GM18502 (cell line): ENCODE data around the gene SAT1.

Experiments
- ATAC-seq: cut with Tn5 transposase; IDR thresholded peaks from one replicate; pipeline ENCODE4 v1.9.1; 2021; ENCODE audit warnings: mild to moderate bottlenecking; ENCODE audit not compliant: unreplicated experiment, poor library complexity

The SAT1 gene

DNA sequence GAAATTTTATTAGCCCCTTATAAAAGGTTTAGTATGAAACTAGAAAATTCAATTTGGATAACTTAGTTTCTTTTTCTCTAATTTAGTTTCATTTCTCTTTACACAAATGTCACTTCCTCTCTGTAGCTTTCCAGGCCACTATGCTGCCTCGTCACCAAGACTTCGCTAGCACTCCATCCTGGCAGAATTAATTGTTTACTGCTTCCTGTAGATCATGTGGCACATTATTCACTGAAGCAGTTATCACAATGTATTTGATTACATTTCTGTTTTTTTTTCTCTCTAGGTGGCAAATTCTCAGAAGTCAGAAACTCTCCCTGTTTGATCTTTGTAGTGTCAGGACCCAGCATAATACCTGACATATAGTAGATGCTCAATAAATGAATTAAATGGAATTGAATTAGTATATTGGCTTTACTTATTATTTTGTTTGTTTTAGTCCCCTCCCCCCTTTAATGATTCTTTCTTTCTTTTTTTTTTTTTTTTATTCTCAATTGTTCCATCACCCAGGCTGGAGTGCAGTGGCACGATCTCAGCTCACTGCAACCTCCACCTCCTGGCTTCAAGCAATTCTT, 9.3 kb upstream of the SAT1 start:
- peak; percentile 89 for ATAC-seq

DNA sequence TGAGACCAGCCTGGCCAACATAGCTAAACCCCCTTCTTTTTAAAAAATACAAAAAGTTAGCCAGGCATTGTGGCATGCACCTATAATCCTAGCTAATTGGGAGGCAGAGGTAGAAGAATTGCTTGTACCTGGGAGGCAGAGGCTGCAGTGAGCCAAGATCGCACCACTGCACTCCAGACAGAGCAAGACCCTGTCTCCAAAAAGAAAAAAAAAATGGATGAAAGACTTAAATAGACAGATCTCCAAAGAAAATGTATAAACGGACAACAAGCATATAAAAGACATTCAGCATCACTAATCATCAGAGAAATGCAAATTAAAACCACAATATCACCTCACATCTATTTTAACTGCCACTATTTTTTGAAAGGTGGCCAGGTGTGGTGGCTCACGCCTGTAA, 6.6 kb upstream of the SAT1 start:
- no peak for ATAC-seq

DNA sequence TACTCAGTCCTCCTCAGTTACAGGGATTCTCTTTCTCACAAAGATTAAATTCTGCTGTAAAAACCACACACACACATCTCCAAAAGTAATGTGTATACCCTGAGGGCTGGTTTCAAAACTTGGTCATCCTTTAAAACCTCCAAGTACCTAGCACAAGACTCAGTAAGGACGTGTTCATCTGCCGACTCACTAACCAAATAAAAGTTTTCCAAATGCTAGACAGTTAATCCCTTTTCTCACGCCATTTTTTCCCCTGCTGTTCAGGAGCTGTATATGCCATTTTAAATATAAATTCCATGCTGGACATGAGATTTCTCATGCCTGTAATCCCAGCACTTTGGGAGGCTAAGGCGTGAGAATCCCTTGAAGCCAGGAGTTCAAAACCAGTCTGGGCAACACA, 3.9 kb upstream of the SAT1 start:
- ATAC-seq: no peak

DNA sequence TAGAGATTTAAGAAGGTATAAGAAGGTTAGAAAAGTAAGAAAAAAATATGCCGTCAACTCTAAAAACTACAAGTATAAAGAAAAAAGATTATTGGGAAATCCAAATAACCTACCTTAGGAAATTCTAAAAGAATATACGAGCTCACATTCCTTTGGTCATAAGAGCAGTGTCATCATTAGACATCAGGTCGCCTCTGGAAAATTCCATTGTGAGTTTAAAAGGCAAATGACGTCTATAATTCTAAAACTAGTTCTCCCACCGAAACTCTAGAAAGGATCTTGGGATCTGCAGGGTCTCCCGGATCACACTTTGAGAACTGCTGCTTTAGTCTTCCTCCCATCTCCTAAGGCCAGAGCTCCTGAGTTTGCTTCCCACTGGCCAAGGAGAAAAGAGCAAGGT, 518 bp upstream of the SAT1 start:
- no peak for ATAC-seq

- no peak for ATAC-seq
Observed at GRCh38 chrX:23783589-23784469, 856 bp downstream of the SAT1 start.

GRCh38 chrX:23784470-23785331, 1.7 kb downstream of the SAT1 start:
- no peak for ATAC-seq

- ATAC-seq: no peak
Observed at GRCh38 chrX:23785580-23785979, 2.6 kb downstream of the SAT1 start.

DNA sequence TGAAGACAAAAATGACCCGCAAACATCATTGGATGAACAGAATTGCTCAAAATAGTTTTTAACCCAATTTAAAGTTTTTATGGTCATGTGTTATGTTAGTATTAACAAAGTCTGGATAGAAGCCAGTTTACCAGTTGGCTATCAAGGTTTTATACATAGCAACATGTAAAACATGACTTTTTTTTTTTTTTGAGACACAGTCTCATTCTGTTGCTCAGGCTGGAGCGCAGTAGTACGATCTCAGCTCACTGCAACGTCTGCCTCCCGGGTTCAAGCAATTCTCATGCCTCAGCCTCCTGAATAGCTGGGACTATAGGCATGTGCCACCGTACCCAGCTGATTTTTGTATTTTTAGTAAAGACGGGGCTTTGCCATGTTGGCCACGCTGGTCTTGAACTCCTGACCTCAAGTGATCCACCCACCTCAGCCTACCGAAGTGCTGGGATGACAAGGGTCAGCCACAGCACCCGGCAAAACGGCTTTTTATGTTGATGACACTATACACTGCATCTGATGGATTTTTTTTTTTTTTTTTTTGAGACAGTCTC, 3.4 kb downstream of the SAT1 start:
- no peak for ATAC-seq

GRCh38 chrX:23787745-23788118, 4.8 kb downstream of the SAT1 start:
- no peak for ATAC-seq

DNA sequence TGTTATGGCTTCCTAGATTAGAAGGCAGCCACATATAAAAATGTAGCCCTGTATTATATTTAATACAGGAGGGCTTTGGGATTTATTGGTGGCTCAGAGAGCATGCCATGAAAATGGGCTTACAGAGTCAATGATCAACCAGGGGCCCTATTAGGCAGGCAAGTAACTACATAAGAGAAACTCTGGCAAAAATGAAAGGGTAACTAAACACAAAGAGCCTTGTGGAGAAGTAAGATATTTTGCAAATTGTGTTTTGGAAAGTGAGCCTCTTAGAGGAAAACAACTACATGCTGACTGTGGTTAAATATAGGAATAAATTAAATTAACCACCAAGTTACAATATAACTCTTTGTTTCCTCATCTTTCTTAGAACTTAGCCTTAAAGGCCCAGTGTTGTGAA, 5.5 kb downstream of the SAT1 start:
- no peak for ATAC-seq

GRCh38 chrX:23788946-23789345, 6.0 kb downstream of the SAT1 start:
- ATAC-seq: no peak

GRCh38 chrX:23789386-23790154, 6.6 kb downstream of the SAT1 start:
- no peak for ATAC-seq

DNA sequence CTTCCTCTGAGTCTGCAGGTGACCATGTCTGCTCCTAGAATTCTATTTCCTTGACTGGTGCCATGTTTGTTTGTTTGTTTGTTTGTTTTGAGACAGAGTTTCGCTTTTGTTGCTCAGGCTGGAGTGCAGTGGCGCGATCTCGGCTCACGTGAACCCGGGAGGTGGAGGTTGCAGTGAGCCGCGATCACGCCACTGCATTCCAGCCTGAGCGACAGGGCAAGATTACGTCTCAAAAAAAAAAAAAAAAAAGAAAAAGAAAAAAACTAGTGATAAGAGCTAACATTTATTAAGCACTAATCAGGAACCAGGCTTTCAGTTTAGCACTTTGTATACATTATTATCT, 7.2 kb downstream of the SAT1 start:
- no peak for ATAC-seq

GRCh38 chrX:23792861-23793553, 10.0 kb downstream of the SAT1 start:
- ATAC-seq: no peak

GRCh38 chrX:23795221-23795620, 12.2 kb downstream of the SAT1 start:
- ATAC-seq: no peak

- ATAC-seq: no peak
Observed at GRCh38 chrX:23797371-23798128, 14.6 kb downstream of the SAT1 start.

DNA sequence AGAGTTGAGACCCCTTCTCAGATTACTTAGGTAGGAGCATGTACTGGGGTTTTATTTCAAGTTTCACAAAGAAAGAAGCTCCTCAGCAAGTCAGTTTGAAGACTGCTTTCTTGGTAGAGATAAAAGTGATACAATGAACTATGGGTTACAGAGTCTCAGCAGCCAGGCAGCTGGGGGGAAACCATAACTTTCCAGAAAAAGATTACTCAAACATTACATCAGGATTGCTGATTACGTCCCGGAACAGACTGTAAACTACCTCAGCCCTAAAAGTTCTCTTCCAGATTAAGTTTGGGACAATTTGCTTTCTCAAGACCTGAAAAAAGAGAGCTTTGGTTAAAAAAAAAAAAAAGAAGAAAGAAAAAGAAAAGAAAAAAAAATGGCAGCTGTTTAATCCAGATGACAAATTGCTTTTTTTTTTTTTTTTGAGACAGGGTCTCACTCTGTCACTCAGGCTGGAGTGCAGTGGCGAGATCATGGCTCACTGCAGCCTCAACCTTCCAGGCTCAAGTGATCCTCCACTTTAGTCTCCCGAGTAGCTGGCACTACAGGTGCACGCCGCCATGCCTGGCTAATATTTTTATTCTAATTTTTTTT, 16.6 kb downstream of the SAT1 start:
- no peak for ATAC-seq

- ATAC-seq: no peak
Observed at GRCh38 chrX:23802431-23802830, 19.5 kb downstream of the SAT1 start.
